ENCODE results near the gene IQCK.

IQCK gene

DNA sequence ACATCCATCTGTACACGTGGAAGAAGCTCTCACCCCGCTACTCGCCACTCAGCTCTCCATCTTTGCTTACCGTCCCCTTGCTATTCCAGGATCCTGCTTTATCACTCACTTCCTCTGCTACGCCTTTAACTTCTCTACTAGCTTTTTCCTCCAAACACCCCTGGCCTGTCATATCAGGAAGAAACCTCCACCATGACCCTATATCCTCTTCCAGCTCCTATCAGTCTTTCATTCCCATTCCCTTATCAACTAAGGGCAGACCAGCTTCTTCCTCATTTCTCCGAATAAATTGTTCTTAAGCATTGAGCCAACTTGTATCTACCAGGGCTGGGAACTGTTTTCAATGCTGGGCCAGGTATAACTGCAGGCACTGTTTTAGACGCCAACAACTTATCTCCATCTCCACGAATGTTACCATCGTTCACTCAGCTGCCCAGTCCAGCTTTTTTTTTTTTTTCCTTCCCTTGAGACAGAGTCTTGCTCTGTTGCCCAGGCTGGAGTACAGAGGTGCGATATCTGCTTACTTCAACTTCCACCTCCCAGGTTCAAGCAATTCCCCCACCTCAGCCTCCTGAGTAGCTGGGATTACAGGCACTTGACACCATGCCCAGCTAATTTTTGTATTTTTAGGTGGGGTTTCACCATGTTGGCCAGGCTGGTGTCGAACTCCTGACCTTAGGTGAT, 4.3 kb downstream of the IQCK start:
- no peak for DNase-seq

DNA sequence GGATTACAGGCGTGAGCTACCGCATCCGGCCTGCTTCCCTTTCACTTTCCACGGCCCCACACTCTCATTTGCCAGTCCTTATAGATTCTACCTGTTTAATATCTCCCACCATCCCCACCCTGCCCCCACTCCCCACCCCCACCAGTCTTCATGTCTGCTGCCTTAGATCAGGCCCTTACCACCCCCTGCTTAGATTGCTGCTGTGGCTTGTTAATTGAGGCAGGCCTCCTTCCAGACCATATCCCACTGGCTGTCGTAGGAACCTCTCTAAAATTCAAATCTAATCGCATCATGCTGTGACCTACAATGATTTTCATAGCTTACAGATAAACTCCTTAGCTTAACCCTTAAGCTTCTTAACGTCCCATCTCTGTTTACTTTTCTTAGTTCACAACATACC, 4.9 kb downstream of the IQCK start:
- DNase-seq = no peak

DNA sequence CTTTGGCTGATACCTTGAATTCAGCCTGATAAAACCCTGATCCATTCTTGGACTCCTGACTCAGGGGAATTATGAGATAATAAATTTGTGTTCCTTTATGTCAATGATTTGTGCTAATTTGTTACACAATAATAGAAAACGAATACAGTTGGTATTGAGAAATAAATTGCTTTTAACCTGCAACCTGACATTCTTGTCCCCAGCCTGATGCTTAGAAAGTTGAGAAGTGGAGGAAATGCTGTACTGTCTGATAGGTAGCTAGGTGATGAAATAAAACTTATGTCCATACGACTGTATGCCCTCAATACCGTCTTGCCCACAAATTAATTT, 10.5 kb downstream of the IQCK start:
- no peak for DNase-seq

DNA sequence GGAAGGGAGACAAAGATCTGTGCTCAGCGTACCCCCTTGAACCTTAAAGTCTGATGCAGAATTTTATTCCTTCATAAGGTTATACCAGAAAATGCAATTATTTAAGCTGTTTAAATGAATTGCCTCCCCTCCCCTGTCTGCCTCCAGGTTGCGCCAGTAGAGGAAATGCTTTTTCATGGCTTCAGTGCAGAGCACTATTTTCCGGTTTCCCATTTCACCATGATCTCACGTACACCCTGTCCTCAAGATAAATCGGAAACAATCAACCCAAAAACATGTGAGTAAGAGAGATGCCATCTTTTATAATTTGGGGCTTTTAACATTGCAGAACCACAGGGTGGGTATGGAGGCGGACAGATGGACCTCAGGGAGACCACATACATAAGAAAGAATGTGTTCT, 15.5 kb downstream of the IQCK start:
- no peak for DNase-seq

DNA sequence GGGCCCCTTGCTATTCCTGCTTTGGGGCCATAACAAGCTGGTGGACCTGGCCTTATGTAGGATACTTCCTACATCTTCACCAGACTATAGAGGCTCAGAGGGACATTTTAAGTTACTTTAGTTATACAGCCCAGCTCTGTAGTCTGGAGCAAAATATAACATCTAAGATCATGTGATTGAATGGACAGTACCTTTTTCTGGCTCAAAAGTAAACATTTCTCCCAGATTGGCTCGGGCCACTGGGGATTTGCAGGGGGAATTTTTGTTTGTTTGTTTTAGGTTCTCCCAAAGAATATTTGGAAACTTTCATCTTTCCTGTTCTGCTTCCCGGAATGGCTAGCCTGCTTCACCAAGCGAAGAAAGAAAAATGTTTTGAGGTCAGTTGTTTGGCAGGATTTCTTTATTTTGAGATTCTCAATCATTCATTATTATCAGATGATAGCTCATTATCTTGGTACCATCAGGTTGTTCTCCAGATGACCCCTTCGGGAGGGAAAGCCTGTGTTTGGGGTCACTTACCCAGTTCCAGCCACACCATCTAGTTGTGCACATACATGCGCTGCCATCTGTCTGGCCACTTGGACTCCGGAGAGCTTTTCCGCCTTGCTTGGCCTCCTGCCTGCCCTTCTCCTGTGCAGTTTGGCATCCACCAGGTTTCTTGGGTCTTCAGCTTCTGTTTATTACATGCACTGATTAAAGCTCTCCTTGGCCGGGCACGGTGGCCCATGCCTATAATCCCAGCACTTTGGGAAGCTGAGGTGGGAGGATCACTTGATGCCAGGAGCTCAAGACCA, 17.2 kb downstream of the IQCK start:
- no peak for DNase-seq

DNA sequence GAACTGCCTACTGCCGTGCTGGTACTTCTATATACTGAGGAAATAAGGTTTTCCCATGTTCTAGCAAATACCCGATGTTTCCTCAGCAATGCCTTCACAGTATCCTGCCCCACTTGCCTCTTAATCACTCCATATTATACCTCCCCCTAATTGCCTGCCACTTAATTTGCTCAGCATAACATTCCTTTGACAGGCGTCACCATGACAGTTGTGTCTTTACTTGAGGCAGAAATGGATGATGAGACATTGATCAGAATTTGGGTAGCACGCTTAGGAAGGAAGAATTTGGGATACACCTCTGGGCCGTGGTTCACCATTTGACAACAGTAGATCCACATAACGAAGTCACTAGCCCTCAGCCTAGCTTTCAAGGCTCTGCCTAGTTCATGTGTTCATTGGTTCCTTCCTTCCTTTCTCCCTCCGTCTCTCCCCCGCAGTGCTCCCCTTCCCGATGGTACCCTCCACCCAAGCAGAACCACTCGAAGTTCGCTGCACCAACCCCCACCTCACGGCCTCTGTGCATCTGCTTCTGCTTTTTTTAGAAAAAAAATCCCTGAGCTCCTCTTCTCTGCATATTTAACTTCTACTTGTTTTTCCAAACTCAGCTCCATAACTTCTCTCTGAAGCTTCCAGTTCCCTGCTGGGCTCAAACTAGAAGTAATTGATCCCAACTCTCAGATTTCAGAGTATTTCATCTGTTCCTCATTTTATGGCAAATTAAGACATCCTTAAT, 19.4 kb downstream of the IQCK start:
- no peak for DNase-seq

DNA sequence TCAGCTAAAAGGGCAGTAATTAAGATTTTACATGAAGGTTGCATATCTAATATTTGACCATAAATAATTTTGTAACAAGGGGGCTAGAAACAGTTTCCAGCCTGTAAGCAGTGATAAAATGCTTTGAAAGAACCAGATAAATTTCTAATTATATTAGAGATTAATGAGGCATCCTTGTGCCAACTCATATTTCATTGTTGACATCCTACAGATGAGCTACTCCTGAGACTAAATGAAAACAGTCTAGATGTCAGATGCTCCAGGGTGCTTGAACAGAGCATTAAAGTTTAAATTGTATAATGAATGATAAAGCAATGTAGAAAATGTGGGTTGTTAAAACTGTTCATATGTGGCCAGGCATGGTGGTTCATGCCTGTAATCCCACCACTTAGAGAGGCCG, 23.3 kb downstream of the IQCK start:
- no peak for DNase-seq

DNA sequence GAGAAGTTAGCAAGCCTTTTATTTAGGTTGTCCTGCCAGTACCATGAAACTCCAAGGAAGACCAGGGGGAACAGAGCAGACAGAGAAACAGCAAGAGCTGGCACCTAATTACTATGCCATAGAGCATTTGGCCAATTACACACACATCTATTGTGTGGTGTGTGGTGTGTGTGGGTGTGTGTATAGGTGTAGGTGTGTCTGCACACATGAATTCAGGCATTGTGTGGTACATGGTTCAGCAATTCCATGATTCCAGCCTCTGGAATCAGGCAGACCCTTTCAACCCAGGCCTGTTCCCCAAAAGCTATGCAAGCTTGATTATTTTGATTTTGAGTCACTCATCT, 25.7 kb downstream of the IQCK start:
- DNase-seq = no peak

DNA sequence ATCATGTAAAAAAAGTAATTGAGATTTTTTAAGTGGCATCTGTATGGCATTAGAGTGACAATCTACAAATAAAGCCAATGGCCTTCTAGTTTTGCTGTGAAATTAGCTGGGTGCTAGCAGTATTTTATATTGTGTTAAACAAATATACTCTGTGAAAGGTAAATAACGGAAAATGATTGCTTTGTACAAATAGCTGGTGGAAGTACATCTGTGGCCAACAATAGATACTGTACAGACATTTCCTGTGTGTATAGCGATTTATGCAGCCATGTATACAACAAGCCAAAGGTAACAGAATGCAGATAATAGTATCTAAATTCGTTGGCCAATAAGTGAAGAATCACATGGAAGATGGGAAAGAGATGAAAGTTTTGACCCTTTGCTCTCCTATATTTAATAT, 26.6 kb downstream of the IQCK start:
- no peak for DNase-seq

DNA sequence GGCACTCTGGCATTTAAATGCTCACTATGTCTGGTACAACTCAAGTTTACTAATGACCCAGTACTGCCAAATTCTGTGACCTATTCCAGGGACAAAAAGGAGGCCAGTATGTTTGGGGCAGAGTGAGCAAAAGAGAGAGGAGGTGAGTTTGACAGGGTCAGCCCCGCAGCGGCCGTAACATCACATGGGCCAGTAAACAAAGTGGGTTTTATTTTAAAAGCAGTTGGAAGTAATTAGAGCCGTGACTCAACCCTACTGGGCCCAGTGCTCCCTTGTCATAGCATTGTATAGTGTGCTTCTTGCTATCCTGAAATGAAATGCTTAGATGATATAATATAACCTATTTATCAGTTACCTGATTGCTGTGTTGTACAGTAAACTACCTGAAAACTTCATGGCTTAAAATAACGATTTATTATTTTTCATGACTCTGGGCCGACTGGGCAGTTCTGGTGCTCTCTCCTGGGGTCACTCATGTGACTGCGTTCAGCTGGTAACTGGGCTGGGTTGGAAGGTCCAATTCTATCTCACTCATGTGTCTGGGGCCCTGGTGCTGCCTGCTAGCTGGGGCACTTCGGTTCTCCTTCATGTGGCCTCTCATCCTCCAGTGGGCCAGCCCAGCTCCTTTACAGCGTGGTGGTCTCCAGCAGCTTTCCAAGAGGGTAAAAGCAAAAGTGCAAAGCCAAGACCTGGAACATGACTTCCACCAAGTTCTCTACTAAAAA, 27.4 kb downstream of the IQCK start:
- no peak for DNase-seq

DNA sequence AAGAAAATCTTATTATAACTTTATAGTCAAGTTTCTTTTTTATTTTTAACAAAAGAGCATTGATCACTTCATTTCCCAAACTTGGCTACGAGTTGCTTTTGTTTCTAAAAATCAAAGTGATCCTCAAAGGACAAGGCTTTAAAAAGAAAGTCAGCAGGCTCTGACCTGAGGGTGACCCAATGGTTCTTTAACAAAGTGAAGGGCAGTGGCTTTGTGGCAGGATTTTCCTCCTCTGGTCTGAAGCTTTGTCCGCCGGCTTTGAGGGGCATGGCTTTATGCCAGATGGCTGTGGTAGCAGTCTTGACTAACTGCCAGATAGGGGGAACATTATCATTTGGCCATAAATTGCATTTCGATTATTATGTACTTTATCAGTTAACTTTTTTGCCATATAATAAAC, 28.5 kb downstream of the IQCK start:
- DNase-seq = no peak

DNA sequence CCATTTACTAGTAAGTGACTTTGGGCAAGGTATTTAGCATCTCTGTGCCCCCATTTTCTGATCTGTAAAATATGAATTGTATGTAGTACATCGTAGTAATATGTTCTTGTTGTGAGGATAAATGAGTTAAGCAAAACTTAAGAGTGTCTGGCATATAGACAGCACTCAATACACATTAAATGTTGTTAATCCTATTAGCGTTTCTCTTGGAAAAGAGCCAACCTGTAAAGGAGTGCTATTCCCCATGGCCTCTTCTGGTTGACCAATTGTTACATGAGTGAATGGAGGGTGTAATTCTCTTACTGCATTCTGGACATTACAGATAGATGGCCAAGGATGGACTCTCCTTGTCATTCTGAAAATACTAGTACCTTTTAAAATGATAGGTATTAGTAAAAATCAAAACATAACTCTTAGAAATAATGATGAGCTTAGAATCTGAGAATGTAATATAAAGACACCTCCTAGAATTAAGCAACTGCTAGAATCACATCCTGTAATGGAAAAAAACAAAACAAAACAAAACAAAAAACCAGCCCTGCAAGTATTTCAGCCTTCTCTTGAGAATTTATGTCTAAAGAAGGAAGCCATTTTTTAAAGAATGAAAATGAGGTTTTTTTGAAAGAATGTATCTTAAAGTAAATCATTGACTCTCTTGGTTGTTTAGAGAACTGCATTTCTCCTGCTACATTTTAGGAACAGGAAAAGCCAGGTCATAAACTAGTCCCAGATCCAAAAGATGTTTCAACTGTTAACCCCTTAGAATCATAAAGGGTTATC, 30.5 kb downstream of the IQCK start:
- no peak for DNase-seq

DNA sequence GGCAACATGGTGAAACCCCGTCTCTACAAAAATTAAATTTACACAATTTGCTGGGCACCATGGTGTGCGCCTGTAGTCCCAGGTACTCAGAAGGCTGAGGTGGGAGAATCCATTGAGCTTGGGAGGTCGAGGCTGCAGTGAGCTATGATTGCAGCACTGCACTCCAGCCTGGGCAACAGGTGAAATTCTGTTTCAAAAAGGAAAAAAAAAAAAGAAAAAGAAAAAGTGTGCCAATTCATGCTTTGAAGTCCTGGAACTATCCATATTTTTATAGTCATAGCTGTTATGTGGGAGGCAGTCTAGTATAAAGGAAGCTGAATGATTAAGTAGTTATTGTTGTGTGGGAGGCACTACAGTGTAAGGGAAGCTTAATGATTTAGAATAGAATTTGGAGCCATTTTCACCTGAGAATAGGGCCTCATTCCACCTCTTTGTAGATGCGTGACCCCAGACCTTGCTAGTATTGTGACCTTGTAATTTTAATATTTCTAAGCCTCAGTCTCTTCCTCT, 31.6 kb downstream of the IQCK start:
- DNase-seq = no peak

DNA sequence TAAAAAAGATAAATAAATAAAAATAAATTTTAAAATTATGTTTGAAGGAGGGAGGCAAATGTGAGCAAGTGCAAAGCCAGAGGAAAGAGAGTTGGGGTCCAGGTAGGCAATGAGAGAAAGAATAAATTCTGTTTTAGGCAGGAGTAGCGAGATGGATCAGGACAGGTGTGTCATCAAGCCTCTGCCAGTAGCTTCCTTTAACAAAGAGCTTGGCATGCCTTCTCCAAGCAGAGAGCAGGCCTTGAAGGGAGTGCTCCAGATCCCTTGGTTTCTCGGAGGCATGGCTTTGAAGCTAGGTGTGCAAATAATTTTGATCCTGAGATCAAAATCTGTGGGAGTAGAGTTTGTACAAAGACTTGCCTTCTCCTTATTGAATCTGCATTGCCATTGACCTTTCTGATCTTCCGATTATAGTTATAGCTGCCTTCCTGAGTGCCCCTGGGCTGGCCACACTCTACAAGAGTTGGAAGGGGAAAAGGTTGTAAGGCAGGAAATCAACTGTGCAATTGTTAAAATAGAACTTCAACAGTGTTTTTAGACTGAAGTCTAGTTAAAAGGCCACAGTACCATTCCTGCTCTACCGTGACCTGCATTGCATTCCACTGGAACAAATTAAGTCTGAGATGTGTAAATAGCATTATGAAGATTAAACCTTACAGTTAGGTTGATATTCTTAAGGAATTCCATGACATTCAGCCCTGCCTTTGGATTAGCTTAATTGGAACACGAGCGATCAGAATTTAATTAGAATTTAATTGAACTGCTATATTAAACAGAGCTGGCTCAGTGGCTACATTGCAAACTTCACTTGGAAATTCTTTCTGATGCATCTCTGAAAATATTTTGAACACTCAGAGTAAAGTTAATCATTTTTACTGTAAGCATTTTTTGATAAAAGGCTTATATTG, 33.7 kb downstream of the IQCK start:
- DNase-seq = no peak

DNA sequence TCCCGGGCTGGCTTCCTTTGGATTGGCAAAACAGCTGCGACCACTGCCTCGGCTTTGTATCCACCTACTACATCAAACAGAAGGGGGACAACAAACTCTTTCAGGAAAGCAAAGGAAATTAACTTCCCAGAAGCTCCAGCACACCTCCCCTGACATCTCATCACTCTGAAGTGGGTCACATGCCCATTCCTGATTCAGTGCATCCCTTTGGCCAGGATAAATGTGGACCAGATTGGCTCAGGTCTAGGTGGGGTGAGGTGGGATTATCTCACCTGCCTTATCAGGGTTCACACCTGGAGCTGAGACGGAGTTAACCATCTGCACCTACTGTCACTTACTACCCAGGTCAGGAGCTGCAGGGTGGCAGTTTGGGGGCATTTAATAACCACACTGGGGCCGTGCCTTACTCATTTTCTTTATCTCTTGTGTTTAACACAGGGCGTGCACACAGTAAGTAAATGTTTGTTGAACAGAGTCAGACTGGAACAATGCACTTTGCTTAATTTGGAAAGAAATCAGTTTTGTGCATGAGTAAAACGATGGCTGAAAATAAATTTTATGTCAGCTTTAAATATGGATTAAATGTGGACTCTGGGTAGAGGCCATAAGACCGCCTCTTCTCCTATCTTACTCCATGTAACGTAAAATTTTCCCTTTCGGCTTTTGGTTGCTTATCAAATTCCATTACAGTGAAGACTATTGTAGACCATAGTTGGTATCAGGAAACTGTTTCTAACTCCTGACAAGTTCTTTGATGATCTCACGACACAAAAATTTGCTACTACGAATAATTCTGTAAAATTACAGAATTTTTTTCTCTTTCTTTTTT, 36.0 kb downstream of the IQCK start:
- DNase-seq = no peak

DNA sequence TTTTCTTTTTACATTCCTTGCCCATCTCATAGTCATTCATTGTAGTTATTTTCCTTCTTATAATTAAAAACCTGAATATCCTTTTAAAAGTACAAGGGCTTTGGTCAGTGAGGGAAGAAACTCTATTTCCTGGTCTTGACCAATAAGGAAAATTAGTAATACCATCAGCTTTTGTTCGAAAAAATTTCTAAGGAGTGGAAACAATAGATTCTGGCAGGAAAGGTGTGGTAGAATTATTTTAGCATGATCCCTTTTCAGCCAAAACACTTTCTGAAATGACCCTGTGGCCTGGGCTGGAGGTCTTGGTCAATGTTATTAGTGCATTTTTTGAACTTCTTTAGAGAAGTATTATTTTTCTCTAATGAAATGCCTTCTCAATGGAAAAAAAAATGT, 36.6 kb downstream of the IQCK start:
- no peak for DNase-seq

DNA sequence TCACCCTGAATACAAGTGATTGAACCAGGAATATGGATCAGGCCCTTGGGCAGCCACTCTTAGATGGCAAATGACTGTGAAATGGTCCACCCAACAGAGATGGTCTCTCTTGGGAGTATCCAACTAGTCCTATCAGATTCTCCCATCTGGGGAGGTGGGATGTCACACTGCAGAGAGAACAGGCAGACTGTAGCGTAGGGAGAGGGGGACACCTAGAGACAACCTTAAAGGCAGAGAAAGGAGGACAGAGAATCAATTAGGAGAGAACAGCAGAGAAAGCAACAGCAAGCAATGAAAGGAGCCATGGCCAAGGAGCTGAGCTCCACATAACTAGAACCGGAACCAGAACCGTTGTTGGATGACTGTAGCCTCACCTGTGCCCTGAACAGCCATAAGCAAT, 37.2 kb downstream of the IQCK start:
- DNase-seq = no peak

DNA sequence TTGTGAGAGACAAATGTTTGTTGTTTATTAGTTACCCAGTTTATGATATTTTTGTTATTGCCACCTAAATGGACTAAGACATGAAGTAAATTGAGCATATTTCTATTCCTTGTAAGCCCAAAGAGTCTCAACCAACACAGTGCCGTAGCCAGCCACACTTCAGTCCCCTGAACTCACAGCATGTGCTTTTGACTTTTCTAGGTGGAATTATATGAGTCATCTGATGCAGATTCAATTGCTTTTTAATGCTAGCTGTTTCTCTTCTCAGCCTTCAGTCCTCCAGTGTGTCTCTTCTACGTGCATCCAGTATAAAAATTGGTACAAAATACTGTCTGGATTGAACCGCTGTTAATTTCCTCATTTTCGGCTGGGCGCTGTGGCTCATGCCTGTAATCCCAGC, 39.0 kb downstream of the IQCK start:
- no peak for DNase-seq

DNA sequence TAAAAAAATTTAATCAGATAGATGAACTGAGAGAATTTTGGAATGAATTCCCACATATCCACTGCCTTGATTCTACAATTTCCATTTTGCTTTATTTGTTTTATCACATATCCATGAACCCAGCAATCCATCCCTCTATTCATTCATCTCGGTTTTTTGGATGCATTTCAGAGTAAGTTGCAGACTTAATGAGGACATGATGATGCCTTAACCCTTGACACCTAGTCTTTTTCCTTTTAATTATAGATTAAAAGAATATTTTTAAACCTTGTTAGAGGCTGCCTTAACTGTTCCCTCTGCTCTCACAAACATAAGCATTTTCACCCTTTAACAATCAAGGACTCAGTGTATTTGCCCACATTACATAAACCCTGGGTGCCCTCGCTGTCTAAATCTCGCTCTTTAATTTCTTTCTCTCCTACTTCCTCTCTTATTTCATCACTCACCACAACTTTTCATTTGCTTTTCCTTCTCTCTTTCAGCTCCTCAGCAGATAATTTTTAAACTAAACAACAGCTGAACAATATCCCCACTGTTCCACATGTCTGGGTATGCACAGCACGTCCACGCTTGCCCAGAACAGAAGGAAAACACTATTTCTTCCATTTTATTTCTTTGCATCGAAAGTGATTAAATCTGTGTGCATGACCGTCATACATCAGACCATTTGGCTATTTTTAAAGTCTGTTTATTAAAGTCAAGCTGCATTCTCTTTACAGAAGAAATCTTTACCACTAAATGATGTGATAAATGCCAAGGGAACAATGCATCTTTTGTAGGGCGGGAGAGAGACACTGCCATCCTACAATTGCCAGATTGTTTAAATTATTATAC, 39.9 kb downstream of the IQCK start:
- DNase-seq = no peak

Measured in NCI-H1436 (cell line).